ENCODE measurements around the gene AGFG2. TPM values are rescaled to one million over a fixed set of nuclear protein-coding genes. Genes with fewer than 3 reads are reported as not detected.
"Not testable (repeated sequence)": the region's sequence is repeated elsewhere in the genome, so short reads cannot be mapped to it uniquely, and the experiment has no call there.

Gene AGFG2
- total RNA-seq, 2 donors from 2014 or later, result 8.5 to 28.9 TPM

DNA sequence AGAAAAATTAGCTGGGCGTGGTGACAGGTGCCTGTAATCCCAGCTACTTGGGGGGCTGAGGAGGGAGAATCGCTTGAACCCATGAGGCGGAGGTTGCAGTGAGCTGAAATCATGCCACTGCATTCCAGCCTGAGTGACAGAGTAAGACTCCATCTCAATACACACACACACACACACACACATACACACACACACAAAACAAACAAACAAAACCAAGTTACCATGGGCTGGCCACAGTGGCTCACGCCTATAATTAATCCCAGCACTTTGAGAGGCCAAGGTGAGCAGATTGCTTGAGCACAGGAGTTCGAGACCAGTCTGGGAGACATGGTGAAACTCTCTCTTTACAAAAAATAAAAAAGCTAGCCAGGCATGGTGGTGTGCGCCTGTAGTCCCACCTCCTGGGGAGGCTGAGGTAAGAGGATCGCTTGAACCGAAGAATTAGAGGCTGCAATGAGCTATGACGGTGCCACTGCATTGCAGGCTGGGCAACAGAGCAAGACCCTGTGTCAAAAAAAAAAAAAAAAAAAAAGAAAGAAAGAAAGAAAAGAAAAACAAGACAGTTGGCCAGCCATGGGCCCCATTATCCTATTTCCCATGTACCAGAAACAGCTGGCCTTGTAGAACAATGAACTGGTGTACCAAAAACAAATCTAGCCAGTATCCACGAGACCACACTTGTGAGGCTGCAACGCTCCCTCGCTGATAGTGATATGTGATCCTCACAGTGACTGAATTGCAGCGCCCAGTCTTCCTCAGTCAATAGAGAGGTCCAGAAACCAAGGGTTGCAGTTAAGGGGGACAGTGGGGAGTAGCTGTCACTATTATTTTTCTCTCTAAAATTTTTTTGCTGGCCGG is 6.6 kb upstream of the AGFG2 start:
- Histone ChIP-seq H3K4me1 (ENCODE audit: control insufficient read depth, insufficient read depth, low read length) (no peaks in the 10 kb centered on the region), H3K9me3 (ENCODE audit: control insufficient read depth, low read length) (no peaks in the 10 kb centered on the region), H3K4me3 (ENCODE audit: low read length) (no peak overlapping the region), H3K9ac (ENCODE audit: extremely low read depth, low read length, poor library complexity, severe bottlenecking) (no peak overlapping the region), H3K36me3 (ENCODE audit: control insufficient read depth, insufficient read depth, low read length) (no peaks in the 10 kb centered on the region), H3K27me3 (ENCODE audit: control insufficient read depth, insufficient read depth, low read length, poor library complexity, severe bottlenecking) (no peaks in the 10 kb centered on the region), H3K27ac (ENCODE audit: low read depth, low read length) (no peak overlapping the region)
- Mint-ChIP-seq H3K27me3 (ENCODE audit: insufficient read depth) (peaks cover 3% of the 10 kb centered on the region), H3K36me3 (ENCODE audit: low read depth) (no peaks in the 10 kb centered on the region), H3K4me1 (no peaks in the 10 kb centered on the region), H3K4me3 (no peak overlapping the region), H3K9me3 (no peaks in the 10 kb centered on the region), H3K27ac (no peak overlapping the region)
- no peak for TF ChIP-seq CTCF (conservative IDR thresholded peaks at IDR 0.05)
- WGBS, 2 experiments (ENCODE audit: insufficient coverage in 1 of 2, insufficient read length in 1 of 2), result 88 to 93% methylated on average over 12 to 14 of the region's 14 CpGs
- DNase-seq, result no peak

DNA sequence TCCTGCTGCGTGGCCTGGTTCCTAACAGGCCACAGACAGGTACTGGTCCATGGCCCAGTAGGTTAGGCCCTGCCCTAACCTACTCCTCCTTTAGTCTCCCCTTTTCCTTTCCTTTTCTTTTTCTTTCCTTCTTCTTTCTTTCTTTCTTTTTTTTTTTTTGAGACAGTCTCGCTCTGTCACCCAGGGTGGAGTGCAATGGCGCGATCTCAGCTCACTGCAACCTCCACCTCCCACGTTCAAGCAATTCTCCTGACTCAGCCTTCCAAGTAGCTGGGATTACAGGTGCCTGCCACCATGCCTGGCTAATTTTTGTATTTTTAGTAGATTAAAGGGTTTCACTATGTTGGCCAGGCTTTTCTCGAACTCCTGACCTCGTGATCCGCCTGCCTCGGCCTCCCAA is 3.0 kb upstream of the AGFG2 start:
- not testable (repeated sequence) for H3K9ac ChIP-seq (ENCODE audit: extremely low read depth, low read length, poor library complexity, severe bottlenecking); H3K4me1 Mint-ChIP-seq; H3K4me3 Mint-ChIP-seq

DNA sequence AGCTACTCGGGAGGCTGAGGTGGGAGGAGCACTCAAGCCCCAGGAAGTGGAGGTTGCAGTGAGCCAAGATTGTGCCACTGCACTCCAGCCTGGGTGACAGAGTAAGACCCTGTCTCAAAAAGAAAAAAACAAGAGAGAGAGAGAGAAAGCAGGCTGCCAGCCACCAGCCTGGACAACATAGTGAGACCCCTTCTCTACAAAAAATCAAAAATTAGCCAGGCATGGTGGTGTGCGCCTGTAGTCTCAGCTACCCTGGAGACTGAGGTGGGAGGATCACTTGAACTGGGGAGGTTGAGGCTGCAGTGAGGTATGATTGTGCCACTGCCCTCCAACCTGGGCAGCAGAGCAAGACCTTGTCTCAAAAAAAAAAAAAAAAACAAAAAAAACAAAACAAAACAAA is 2.3 kb upstream of the AGFG2 start:
- not testable (repeated sequence) for H3K9me3 Mint-ChIP-seq; H3K36me3 Mint-ChIP-seq (ENCODE audit: low read depth); H3K27me3 ChIP-seq (ENCODE audit: control insufficient read depth, insufficient read depth, low read length, poor library complexity, severe bottlenecking); DNase-seq; H3K4me3 ChIP-seq (ENCODE audit: low read length); H3K4me1 ChIP-seq (ENCODE audit: control insufficient read depth, insufficient read depth, low read length); H3K27ac ChIP-seq (ENCODE audit: low read depth, low read length); H3K4me3 Mint-ChIP-seq; H3K27ac Mint-ChIP-seq; H3K27me3 Mint-ChIP-seq (ENCODE audit: insufficient read depth); H3K9ac ChIP-seq (ENCODE audit: extremely low read depth, low read length, poor library complexity, severe bottlenecking); H3K9me3 ChIP-seq (ENCODE audit: control insufficient read depth, low read length); H3K36me3 ChIP-seq (ENCODE audit: control insufficient read depth, insufficient read depth, low read length)
- WGBS, 2 experiments (ENCODE audit: insufficient coverage in 1 of 2, insufficient read length in 1 of 2), result 95 to 100% methylated on average over 2 of the region's 2 CpGs
- H3K4me1 Mint-ChIP-seq, result peaks cover 11% of the 10 kb centered on the region

More for the DNA sequence above, 3.0 kb upstream of the AGFG2 start:
- H3K4me3 ChIP-seq (ENCODE audit: low read length); H3K27me3 Mint-ChIP-seq (ENCODE audit: insufficient read depth); H3K9me3 ChIP-seq (ENCODE audit: control insufficient read depth, low read length); H3K9me3 Mint-ChIP-seq; DNase-seq; H3K27ac Mint-ChIP-seq; H3K27ac ChIP-seq (ENCODE audit: low read depth, low read length); H3K36me3 ChIP-seq (ENCODE audit: control insufficient read depth, insufficient read depth, low read length); H3K27me3 ChIP-seq (ENCODE audit: control insufficient read depth, insufficient read depth, low read length, poor library complexity, severe bottlenecking); H3K4me1 ChIP-seq (ENCODE audit: control insufficient read depth, insufficient read depth, low read length); H3K36me3 Mint-ChIP-seq (ENCODE audit: low read depth): not testable (repeated sequence)
- WGBS, 2 experiments (ENCODE audit: insufficient coverage in 1 of 2, insufficient read length in 1 of 2), result 93% methylated on average over 5 to 9 of the region's 9 CpGs

DNA sequence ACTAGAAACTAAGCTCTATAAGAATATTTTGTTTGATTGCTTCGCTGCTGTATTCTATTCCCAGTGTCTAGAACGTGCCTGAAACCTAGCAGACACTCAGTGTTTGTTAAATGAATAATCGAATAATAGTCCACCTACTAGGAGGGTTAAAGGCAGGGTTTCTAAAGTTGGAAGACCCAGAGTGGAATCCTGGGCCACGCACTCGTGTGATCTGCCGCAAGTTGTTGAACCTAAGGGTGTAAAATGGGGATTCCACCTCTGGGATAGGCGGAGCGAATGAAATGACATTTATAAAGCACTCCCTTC is 702 bp upstream of the AGFG2 start:
- no peaks in the 10 kb centered on the region for H3K9me3 ChIP-seq (ENCODE audit: control insufficient read depth, low read length)
- no peak for TF ChIP-seq CTCF (conservative IDR thresholded peaks at IDR 0.05)
- no peaks in the 10 kb centered on the region for H3K27me3 ChIP-seq (ENCODE audit: control insufficient read depth, insufficient read depth, low read length, poor library complexity, severe bottlenecking)
- peaks cover 24% of the 10 kb centered on the region for H3K4me1 Mint-ChIP-seq
- DNase-seq, result no peak
- H3K9ac ChIP-seq (ENCODE audit: extremely low read depth, low read length, poor library complexity, severe bottlenecking), result peak overlapping the region; percentile 44
- peak overlapping the region; percentile 49 for H3K27ac Mint-ChIP-seq
- 19 to 24% methylated on average over 8 of the region's 8 CpGs for WGBS, 2 experiments (ENCODE audit: insufficient coverage in 1 of 2, insufficient read length in 1 of 2)
- no peaks in the 10 kb centered on the region for H3K9me3 Mint-ChIP-seq
- H3K27ac ChIP-seq (ENCODE audit: low read depth, low read length), result no peak overlapping the region
- no peaks in the 10 kb centered on the region for H3K36me3 Mint-ChIP-seq (ENCODE audit: low read depth)
- H3K36me3 ChIP-seq (ENCODE audit: control insufficient read depth, insufficient read depth, low read length), result no peaks in the 10 kb centered on the region
- H3K27me3 Mint-ChIP-seq (ENCODE audit: insufficient read depth), result peaks cover 1% of the 10 kb centered on the region
- peak overlapping the region; percentile 88 for H3K4me3 Mint-ChIP-seq
- no peaks in the 10 kb centered on the region for H3K4me1 ChIP-seq (ENCODE audit: control insufficient read depth, insufficient read depth, low read length)
- peak overlapping the region; percentile 96 for H3K4me3 ChIP-seq (ENCODE audit: low read length)

All from endodermal cell (in vitro differentiated cells).